ENCODE data around the gene HTATIP2. TPM values are rescaled to one million over a fixed set of nuclear protein-coding genes. Genes with fewer than 3 reads are reported as not detected.
A peak's percentile ranks its signal among the peaks of the same experiment; 100 is the strongest.
"Not testable (repeated sequence)": the region's sequence is repeated elsewhere in the genome, so short reads cannot be mapped to it uniquely, and the experiment has no call there.

Gene HTATIP2
- total and polyA plus RNA-seq, 9 of the 15 experiments (the other 6 are each of a cell fraction or from before 2014, with no cell fraction given) = 48.3 to 90.9 (median 64.4) TPM

GRCh38 chr11:20385996-20386395 lies 22.5 kb downstream of the HTATIP2 start:
- intact Hi-C loops (cut with micrococcal nuclease) = loop anchor here (2.0 to 5.0 kb wide), 4 partner anchors 21 to 226 kb away; partner anchors contain the start of gene SLC6A5
- H3K27ac ChIP-seq (ENCODE audit: extremely low read depth, low read depth, low read length) = not testable (repeated sequence)

GRCh38 chr11:20387261-20388095 lies 24.0 kb downstream of the HTATIP2 start, which contains the start of gene PRMT3:
TSS of gene PRMT3 (plus strand) at chr11:20387716. CDS start at chr11:20387747, 31 bp downstream.
- Histone ChIP-seq H3K4me1 (replicated peaks in 1 of 2; ENCODE audit: control insufficient read depth in 2 of 2, insufficient read depth in 2 of 2, low read length in 2 of 2) (peaks cover 0 to 10% of the 10 kb centered on the region in 2 experiments; a peak in 2 of 5 replicates), H3K27ac (ENCODE audit: extremely low read depth, low read depth, low read length) (peak within 1 kb of the TSS; percentile 96), H3K9me3 (replicated peaks; ENCODE audit: control insufficient read depth, insufficient read depth, low read depth, low read length) (no peaks in the 10 kb centered on the region), H4K20me1 (replicated peaks; ENCODE audit: control insufficient read depth, insufficient read depth, low read length) (no peaks in the 10 kb centered on the region), H3K79me2 (ENCODE audit: control insufficient read depth, insufficient read depth, low read length) (peaks cover 32% of the 10 kb centered on the region), H3K4me3 (peak within 1 kb of the TSS; percentile 91), H3K9ac (ENCODE audit: insufficient read depth in 1 of 2, low read depth in 2 of 2, low read length in 2 of 2) (peak within 1 kb of the TSS; percentile 95 to 97), H3K36me3 (ENCODE audit: control insufficient read depth, insufficient read depth, low read length) (peaks cover 42% of the 10 kb centered on the region), H2AFZ (ENCODE audit: low read depth, low read length) (peak within 1 kb of the TSS; percentile 100), H3K27me3 (ENCODE audit: control insufficient read depth in 2 of 2, insufficient read depth in 2 of 2, low read length in 2 of 2) (no peaks in the 10 kb centered on the region), H3K9me1 (ENCODE audit: control insufficient read depth, insufficient read depth, low read length) (no peaks in the 10 kb centered on the region), H3K4me2 (ENCODE audit: insufficient read depth, low read length) (peak within 1 kb of the TSS; percentile 96)
- intact Hi-C loops (cut with micrococcal nuclease) (loop anchor here (2.0 to 5.0 kb wide), 4 partner anchors 23 to 225 kb away; partner anchors contain the start of gene SLC6A5), in situ Hi-C loops (cut with MboI) (loop anchor here (10.0 kb wide), 1 partner anchor 217 kb away; no protein-coding TSS in a partner anchor)
- DNase-seq (ENCODE audit: extremely low read depth in 1 of 4, low spot score in 3 of 4) (peak; percentile 93 to 96 (median 94)), ATAC-seq (peak; percentile 89), FAIRE-seq (peak; percentile 86)
- POLR2A ChIA-PET = interaction anchor here (0.7 to 1.8 kb wide), 6 partner anchors 10 to 222 kb away, joined by 3 to 5 read pairs (median 3); no protein-coding TSS in a partner anchor
- 1% methylated on average over 57 of the region's 96 CpGs for WGBS (ENCODE audit: insufficient coverage, low coverage, missing lambda C conversion rate)
- CTCF ChIA-PET (ENCODE audit: low intra/inter-chr PET ratio) = interaction anchor here (1.5 to 1.8 kb wide), 2 partner anchors 55 to 223 kb away, joined by 5 to 8 read pairs; no protein-coding TSS in a partner anchor
- no TSS peak for BruUV-seq (replicated peaks)
- TF ChIP-seq NR2C1 (IDR thresholded peaks at IDR 0.05) (no peak; the same call in 1 of the 2 replicates), NR2C1 (tag; IDR thresholded peaks at IDR 0.05) (no peak), CHD4 (IDR thresholded peaks at IDR 0.05; ENCODE audit: insufficient read depth, insufficient replicate concordance, low read depth, low read length, poor library complexity, severe bottlenecking) (no peak), TOE1 (IDR thresholded peaks at IDR 0.05; ENCODE audit: borderline replicate concordance) (peak; percentile 98), TOE1 (CRISPR knock-in tag; IDR thresholded peaks at IDR 0.05; ENCODE audit: borderline replicate concordance, low read depth) (peak; percentile 11; the same call in 1 of the 2 replicates), ZNF3 (CRISPR knock-in tag; IDR thresholded peaks at IDR 0.05) (no peak), MAZ (CRISPR knock-in tag; conservative IDR thresholded peaks at IDR 0.05 in 1 of 2, IDR thresholded peaks at IDR 0.05 in 1 of 2) (peak; percentile 86 to 89), CTCFL (IDR thresholded peaks at IDR 0.05; ENCODE audit: borderline replicate concordance, insufficient read depth, low read depth, low read length, poor library complexity, severe bottlenecking) (no peak)

More at GRCh38 chr11:20385996-20386395, 22.5 kb downstream of the HTATIP2 start:
- H4K20me1 ChIP-seq (replicated peaks; ENCODE audit: control insufficient read depth, insufficient read depth, low read length); ATAC-seq; DNase-seq (ENCODE audit: extremely low read depth in 1 of 4, low spot score in 3 of 4); FAIRE-seq; H2AFZ ChIP-seq (ENCODE audit: low read depth, low read length); BruUV-seq (replicated peaks); CTCF ChIA-PET (ENCODE audit: low intra/inter-chr PET ratio); H3K9me3 ChIP-seq (replicated peaks; ENCODE audit: control insufficient read depth, insufficient read depth, low read depth, low read length); H3K9ac ChIP-seq (ENCODE audit: insufficient read depth in 1 of 2, low read depth in 2 of 2, low read length in 2 of 2); H3K27me3 ChIP-seq (ENCODE audit: control insufficient read depth in 2 of 2, insufficient read depth in 2 of 2, low read length in 2 of 2); H3K4me1 ChIP-seq (replicated peaks in 1 of 2; ENCODE audit: control insufficient read depth in 2 of 2, insufficient read depth in 2 of 2, low read length in 2 of 2); H3K4me3 ChIP-seq; H3K9me1 ChIP-seq (ENCODE audit: control insufficient read depth, insufficient read depth, low read length); H3K4me2 ChIP-seq (ENCODE audit: insufficient read depth, low read length): not testable (repeated sequence)
- 80% methylated on average over 13 of the region's 15 CpGs for WGBS (ENCODE audit: insufficient coverage, low coverage, missing lambda C conversion rate)
- peaks cover 42% of the 10 kb centered on the region; the same call in 2 of the 3 replicates for H3K36me3 ChIP-seq (ENCODE audit: control insufficient read depth, insufficient read depth, low read length)
- POLR2A ChIA-PET = interaction anchor here (1.1 kb wide), 1 partner anchor 10 kb away, joined by 3 read pairs; no protein-coding TSS in a partner anchor
- peaks cover 32% of the 10 kb centered on the region for H3K79me2 ChIP-seq (ENCODE audit: control insufficient read depth, insufficient read depth, low read length)
- in situ Hi-C loops (cut with MboI) = loop anchor here (10.0 kb wide), 1 partner anchor 219 kb away; no protein-coding TSS in a partner anchor

Measured in K562 (cell line).